Activated CD8-positive, alpha-beta memory T cell treated with anti-CD3 and anti-CD28 coated beads for 36 hours (primary cell): ENCODE data around the gene HYAL3. TPM values are rescaled to one million over a fixed set of nuclear protein-coding genes. Genes with fewer than 3 reads are reported as not detected.

Experiments
- CTCF ChIA-PET: fragments of 350-600 bp; sonication (Branson Sonifier 250); formaldehyde crosslinking; loops from one replicate; lab custom pipeline; 2021; ENCODE audit warnings: antibody characterized with exemption; lab: Charles Lee
- POLR2A ChIA-PET: fragments of 350-600 bp; sonication (Branson Sonifier 250); formaldehyde crosslinking; loops from one replicate; lab custom pipeline; 2021; ENCODE audit warnings: antibody characterized with exemption; lab: Charles Lee
- total RNA-seq, 2 experiments: library from RNA; stranded (reverse); gene quantifications; one replicate each; pipeline ENCODE4 v1.2.3, GENCODE V29; 2021

The HYAL3 gene
- total RNA-seq, 2 experiments from 2014 or later, result 8.5 to 9.4 TPM

DNA sequence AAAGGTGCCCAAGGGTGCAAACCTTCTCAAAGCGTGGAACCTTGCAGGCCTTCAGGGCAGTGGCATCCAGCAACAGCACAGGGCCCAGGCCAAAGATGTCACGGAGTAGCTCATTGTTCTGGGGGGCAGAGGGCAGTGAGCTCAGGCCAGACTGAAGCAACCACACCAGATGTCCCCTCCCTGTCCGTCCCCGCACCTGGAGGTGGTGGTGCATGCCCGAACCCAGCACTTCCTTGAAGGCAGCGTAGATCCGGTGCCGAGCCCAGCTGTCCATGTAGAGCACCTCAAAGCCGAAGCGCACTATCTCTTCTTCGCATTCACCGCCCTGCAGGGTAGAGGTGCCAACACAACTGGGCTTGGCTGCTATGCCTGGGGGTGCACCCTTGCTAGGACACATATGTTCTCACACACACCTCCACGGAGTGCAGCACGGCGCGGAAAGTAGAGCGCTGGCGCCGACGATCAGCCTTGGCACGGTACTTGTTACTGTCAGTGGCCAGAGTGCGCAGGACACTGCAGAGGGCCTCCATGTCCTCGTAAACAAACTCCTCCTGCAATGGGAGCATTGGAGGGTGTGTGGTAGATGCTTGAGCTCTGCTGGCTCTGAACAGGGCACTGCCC lies 10.7 kb downstream of the HYAL3 start:
- CTCF ChIA-PET, result interaction anchor here (0.7 to 1.7 kb wide), 5 partner anchors 9 to 62 kb away, joined by 3 to 5 read pairs (median 3); partner anchors contain the start of gene LSMEM2

DNA sequence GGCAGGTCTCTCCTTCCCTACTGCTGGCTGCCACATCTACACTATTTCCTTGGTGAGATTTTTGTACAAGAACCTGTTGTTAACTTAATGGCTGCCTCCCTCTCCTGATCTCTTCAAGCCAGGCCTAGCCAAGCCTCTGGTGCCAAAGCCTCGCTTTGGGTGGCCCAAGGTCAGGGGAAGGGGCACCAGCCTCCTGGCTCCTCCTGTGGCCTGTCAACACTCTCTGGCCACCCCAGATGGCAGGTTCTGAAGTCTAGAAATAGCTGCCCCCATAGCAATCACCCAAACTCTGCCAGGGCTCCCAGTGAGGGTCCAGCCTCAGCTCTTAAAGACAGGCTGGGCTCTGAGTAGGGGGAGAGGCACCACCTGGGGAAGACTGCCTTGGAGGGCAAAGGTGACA lies 11.9 kb downstream of the HYAL3 start:
- CTCF ChIA-PET, result interaction anchor here (1.6 kb wide), 1 partner anchor 13 kb away, joined by 5 read pairs; no protein-coding TSS in a partner anchor
- POLR2A ChIA-PET, result no interaction called here

More for the DNA sequence above, 10.7 kb downstream of the HYAL3 start:
- POLR2A ChIA-PET, result interaction anchor here (0.6 to 1.5 kb wide), 2 partner anchors 8 to 10 kb away, joined by 3 to 4 read pairs; partner anchors contain the start of genes HYAL3 and NAA80

DNA sequence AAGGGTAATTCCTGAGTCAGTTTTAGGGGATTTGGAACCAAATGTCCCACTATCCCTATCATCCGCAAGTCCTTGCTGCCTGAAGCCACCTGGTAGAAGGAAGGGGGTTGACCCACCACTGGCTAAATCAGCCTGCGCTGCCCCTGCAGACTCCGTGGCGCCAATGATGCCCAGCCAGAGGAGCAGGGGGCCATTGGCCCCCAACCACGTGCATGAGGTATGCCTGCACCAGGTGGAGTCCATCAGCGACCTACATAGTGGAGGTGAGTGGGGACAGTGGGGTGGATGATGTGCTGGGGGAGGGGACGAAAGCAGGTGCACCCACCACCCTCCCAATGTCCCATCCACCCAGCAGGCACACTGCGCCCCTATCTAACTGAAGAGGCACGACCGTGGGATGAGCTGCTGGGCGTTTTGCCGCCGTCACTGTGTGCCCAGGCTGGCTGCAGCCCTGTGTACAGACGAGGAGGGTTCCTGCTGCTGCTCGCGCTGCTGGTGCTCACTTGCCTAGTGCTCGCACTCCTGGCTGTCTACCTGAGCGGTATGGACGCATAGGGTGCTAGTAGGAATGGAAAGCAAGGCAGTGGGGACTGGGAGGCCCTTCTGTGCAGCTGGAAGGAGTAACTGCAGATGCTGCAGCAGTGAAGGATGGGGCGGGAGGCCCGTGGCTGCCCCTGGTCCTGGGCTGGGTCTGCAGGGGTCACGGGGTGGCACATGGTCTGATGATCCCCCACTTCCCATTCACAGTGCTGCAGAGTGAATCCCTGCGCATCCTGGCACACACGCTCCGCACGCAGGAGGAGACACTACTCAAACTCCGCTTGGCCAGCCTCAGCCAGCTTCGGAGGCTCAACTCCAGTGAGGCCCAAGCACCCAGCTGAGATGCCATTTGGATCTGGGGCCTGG lies 12.6 kb downstream of the HYAL3 start:
- ChIA-PET CTCF (interaction anchor here (1.6 kb wide), 1 partner anchor 12 kb away, joined by 5 read pairs; no protein-coding TSS in a partner anchor), POLR2A (no interaction called here)

DNA sequence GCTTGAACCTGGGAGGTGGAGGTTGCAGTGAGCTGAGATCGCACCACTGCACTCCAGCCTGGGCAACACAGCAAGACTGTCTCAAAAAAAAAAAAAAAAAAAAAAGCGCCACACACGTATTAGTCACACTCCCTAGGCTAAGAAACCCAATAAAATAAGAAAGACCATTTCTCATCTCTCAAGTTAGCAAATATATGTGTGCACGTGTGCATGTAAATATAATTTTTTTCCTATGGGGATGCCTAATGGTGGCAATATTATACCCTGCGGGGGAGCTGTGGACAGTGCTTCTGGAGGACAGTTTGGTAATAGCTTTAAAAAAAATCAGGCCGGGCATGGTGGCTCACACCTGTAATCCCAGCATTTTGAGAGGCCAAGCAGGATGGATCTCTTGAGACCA lies 15.1 kb downstream of the HYAL3 start:
- POLR2A ChIA-PET, result interaction anchor here (1.1 kb wide), 1 partner anchor 17 kb away, joined by 3 read pairs; no protein-coding TSS in a partner anchor
- CTCF ChIA-PET, result interaction anchor here (1.0 to 1.9 kb wide), 3 partner anchors 8 to 90 kb away, joined by 3 to 8 read pairs (median 6); no protein-coding TSS in a partner anchor

DNA sequence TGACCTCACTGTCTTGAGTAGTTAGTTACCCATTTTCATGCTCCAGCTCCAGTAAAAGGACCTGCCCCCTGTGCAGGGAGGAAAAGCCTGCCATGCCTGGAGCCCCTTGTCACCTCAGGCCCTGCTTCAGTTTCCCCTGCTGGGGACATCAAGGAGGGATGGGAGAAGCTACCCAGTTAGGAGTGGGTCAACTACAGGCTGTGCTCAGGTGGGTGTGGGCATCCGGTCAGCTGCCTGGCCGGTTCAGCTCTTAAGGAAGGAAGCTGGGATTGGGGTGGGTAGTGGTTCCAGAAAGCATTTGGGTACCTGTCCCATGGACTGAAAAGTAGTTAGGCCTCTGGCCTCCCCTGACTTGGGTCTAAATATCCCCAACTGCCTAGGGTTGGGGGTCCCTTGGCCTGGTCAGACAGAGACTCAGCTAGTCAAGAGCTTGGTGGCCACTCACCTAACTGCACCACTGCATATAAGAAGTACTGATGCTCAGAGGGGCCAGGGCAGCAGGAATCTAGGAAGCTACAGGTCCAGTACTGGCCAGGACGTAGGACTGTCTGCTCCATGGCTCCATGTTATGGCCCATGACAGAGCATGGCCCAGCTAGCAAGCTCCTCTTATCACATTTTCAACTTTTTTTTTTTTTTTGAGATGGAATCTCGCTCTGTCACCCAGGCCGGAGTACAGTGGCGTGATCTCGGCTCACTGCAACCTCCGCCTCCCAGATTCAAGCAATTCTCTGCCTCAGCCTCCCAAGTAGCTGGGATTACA lies 19.8 kb downstream of the HYAL3 start:
- POLR2A ChIA-PET, result interaction anchor here (0.5 to 1.5 kb wide), 6 partner anchors 13 to 601 kb away, joined by 3 to 6 read pairs (median 4); partner anchors contain the start of gene IFRD2
- CTCF ChIA-PET, result interaction anchor here (1.1 to 1.5 kb wide), 3 partner anchors 9 to 87 kb away, joined by 3 to 6 read pairs (median 3); no protein-coding TSS in a partner anchor

DNA sequence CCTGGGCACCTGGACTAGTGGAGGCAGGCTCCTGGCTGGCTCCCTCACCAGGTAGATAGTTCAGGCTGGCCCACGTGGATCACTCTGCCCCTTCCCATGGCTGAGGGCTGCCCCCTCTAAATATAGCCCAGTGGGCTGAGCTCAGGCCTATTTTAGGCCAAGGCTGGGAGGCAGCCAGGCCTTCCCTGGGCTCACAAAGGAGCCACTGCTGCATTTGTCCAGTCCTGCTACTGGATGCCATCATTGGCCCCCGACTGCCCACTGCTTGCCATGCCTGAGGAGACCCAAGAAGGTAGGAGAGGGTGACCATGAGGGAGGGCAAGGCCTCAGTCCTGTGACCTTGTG lies 20.4 kb downstream of the HYAL3 start, which contains the start of gene LSMEM2:
Gene LSMEM2, plus strand, starts transcription at position 208 of the 345 bp plus-strand sequence. Its CDS starts 27 bp downstream, at position 235.
- CTCF ChIA-PET, result interaction anchor here (1.1 to 2.1 kb wide), 4 partner anchors 9 to 87 kb away, joined by 3 to 7 read pairs (median 4); no protein-coding TSS in a partner anchor
- POLR2A ChIA-PET, result interaction anchor here (0.5 to 1.5 kb wide), 3 partner anchors 13 to 44 kb away, joined by 3 to 6 read pairs (median 4); partner anchors contain the start of genes GNAI2 and IFRD2

DNA sequence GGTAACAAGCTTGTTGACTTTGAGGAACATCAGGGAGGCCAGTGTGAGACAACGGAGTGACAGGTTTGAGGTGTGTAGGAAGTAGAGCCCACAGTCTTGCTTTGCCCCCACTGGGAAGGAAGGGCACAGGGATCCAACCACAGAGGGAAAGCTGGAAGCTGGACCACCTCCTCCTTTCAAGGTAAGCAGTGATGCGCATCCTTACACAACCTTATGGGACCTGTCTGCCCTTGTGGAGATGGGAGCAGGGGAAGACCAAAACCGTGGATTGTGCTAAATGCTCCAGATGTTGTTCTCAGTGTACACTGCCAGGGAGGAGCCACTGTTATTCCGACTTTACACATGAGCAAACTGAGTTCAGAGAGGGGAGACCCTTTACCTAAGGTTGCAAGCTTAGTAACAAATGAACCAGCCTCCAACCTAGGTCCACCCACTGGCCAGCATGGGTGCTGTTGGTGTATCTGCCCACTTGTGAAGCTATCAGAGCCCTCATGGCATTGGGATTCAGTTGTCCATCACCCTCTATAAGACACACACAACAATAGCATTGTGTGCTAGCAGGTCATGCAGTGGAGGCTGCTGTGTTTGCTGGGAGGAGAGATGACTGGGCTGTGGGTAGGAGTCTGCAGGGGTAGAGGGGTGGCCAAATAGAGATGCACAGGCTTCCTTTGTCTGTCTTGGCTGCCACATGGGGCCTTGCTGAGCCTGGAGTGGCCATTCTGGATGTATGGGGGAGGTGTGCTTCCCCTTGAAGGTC lies 20.9 kb downstream of the HYAL3 start:
- ChIA-PET CTCF (interaction anchor here (0.6 to 2.1 kb wide), 5 partner anchors 10 to 86 kb away, joined by 3 to 7 read pairs (median 3); no protein-coding TSS in a partner anchor), POLR2A (interaction anchor here (0.9 to 1.5 kb wide), 2 partner anchors 14 to 42 kb away, joined by 3 to 4 read pairs; partner anchors contain the start of genes GNAI2 and IFRD2)

DNA sequence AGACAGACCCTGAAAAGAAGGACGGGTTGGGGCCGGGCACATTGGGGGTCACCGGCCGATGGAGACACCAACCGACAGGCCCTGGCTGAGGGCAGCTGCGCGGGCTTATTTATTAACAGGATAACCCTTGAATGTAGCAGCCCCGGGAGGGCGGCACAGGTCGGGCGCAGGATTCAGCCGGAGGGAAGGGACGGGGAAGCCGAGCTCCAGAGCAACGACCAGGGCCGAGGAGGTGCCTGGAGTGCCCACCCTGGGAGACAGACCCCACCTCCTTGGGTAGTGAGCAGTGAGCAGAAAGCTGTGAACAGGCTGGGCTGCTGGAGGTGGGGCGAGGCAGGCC lies 22.5 kb downstream of the HYAL3 start:
- ChIA-PET POLR2A (interaction anchor here (0.6 kb wide), 1 partner anchor 25 kb away, joined by 5 read pairs; no protein-coding TSS in a partner anchor), CTCF (interaction anchor here (0.7 to 3.4 kb wide), 5 partner anchors 30 to 86 kb away, joined by 3 to 13 read pairs (median 4); partner anchors contain the start of gene GNAT1)

DNA sequence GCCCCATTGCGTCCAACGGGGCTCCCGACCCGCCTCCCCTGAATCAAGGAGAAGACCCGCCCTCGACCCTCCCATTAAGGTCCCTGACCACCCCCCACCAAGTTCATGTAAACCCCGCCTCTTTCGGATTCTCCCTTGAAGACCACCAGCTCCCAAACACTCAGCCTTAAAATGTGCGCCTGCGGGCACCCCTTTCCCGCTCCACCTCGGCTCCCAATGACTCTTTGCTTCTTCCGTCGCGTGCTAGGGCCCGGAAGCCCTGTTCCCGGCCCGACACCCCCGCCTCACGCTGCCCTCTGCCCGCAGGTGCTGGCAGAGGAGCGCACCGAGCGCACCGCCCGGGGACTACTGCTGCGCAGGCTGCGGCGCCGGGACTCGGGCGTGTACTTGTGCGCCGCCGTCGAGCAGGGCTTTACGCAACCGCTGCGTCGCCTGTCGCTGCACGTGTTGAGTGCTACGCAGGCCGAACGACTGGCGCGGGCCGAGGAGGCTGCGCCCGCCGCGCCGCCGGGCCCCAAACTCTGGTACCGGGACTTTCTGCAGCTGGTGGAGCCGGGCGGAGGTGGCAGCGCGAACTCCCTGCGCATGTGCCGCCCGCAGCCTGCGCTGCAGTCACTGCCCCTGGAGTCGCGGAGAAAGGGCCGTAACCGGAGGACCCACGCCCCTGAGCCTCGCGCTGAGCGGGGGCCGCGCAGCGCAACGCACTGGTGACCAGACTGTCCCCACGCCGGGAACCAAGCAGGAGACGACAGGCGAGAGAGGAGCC lies 23.0 kb downstream of the HYAL3 start:
- CTCF ChIA-PET, result interaction anchor here (0.6 to 6.6 kb wide), 9 partner anchors 8 to 85 kb away, joined by 3 to 53 read pairs (median 5); partner anchors contain the start of genes GNAI2, GNAT1 and IFRD2
- POLR2A ChIA-PET, result interaction anchor here (1.2 kb wide), 1 partner anchor 30 kb away, joined by 3 read pairs; no protein-coding TSS in a partner anchor

DNA sequence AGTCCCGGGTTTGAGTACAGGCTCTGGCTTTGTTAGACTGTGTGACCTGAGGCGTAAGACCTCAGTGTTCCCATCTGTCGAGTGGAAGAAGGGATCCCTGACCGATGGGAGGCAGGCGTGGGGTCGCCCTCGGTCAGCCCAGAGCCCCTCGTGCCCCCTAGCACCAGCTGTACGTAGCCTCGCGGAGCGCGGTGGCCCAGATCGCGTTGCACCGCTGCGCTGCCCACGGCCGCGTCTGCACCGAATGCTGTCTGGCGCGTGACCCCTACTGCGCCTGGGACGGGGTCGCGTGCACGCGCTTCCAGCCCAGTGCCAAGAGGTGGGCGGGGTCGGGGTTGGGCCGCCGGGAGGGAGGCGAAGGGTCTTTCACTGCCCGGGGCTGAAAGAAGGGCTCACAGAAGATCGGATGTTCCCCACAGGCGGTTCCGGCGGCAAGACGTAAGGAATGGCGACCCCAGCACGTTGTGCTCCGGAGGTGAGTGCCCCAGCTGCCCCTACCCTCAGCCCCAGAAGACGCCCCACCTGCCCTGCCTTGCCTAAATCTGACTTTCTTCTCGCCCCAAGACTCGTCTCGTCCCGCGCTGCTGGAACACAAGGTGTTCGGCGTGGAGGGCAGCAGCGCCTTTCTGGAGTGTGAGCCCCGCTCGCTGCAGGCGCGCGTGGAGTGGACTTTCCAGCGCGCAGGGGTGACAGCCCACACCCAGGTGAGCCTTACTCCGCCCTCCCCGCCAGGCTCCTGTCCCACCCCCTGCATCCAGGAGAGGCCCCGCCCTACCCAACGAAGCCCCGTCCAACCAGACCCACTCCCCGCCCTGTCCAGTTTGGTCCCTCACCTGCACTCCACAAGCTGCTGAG lies 23.8 kb downstream of the HYAL3 start:
- CTCF ChIA-PET, result interaction anchor here (0.7 to 6.6 kb wide), 15 partner anchors 8 to 81 kb away, joined by 3 to 53 read pairs (median 5); partner anchors contain the start of genes GNAI2, IFRD2 and TUSC2
- POLR2A ChIA-PET, result interaction anchor here (0.7 to 1.2 kb wide), 2 partner anchors 29 kb away, joined by 3 read pairs; no protein-coding TSS in a partner anchor

DNA sequence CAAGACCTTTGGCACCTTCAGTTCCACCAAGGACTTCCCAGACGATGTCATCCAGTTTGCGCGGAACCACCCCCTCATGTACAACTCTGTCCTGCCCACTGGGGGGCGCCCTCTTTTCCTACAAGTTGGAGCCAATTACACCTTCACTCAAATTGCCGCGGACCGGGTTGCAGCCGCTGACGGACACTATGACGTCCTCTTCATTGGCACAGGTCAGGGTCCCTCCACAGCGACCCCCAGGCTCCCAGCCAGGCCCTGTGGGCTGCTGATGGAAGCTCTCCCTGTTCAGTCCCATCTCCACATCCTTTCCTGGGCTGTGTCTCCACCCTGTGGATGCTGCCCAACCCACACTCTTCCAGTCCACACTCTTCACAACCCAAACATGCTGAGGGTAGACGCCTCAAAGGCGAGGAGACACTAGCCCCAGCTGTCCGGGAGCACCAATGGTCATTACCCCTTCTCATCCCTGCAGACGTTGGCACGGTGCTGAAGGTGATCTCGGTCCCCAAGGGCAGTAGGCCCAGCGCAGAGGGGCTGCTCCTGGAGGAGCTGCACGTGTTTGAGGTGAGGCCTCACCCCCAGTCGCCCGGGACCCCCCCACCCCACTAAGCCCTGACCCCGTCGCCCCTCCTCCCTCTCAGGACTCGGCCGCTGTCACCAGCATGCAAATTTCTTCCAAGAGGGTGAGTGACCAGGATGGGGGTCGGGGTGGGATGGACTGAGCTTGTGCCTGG lies 24.7 kb downstream of the HYAL3 start:
- POLR2A ChIA-PET, result interaction anchor here (0.7 kb wide), 1 partner anchor 28 kb away, joined by 3 read pairs; no protein-coding TSS in a partner anchor
- CTCF ChIA-PET, result interaction anchor here (0.7 to 6.6 kb wide), 15 partner anchors 9 to 80 kb away, joined by 3 to 53 read pairs (median 5); partner anchors contain the start of genes HYAL3, IFRD2, NAA80 and TUSC2

DNA sequence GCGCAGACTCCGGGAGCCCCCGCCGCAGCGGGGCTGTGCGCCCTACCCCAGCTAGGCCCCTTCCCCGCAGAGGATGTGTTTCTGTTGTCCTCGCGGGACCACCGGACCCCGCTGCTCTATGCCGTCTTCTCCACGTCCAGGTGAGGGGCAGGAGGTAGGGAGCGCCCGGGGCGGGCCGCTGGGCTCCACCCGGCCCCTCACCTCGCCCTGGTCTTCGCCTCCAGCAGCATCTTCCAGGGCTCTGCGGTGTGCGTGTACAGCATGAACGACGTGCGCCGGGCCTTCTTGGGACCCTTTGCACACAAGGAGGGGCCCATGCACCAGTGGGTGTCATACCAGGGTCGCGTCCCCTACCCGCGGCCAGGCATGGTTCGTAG lies 25.5 kb downstream of the HYAL3 start:
- ChIA-PET CTCF (interaction anchor here (0.7 to 6.6 kb wide), 8 partner anchors 9 to 92 kb away, joined by 3 to 53 read pairs (median 9); partner anchors contain the start of genes HYAL3, NAA80 and TUSC2), POLR2A (interaction anchor here (0.7 kb wide), 1 partner anchor 14 kb away, joined by 11 read pairs; no protein-coding TSS in a partner anchor)

DNA sequence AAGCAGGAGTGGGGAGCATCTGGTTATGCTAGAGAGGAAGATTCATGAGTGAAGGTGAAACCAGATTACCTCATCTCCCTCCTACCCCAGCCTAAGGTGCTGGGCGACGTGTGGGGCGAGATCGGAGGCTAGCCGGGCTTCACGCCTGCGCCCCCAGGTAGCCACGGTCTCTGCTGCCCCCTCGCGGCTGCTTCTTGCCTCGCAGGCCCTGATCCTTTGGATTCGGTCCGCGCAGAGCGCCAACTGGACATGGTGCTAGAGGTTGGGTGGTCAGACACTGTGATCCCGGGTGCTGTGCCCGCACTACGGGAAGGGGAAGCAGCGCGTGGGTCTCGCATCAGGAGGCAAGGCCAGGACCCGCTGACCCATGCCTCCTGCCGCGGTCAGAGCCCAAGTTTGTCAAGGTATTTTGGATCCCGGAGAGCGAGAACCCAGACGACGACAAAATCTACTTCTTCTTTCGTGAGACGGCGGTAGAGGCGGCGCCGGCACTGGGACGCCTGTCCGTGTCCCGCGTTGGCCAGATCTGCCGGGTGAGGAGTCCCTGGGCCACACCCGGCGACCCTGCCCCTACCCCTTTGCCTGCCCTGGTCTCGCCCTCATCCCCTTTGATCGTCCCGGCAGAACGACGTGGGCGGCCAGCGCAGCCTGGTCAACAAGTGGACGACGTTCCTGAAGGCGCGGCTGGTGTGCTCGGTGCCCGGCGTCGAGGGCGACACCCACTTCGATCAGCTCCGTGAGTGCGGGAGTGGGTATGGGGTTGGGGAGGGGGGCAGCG lies 26.1 kb downstream of the HYAL3 start:
- CTCF ChIA-PET, result interaction anchor here (0.7 to 6.6 kb wide), 12 partner anchors 8 to 91 kb away, joined by 3 to 53 read pairs (median 6); partner anchors contain the start of genes HYAL3, IFRD2, NAA80 and TUSC2

More for the DNA sequence above, 26.1 kb downstream of the HYAL3 start:
- POLR2A ChIA-PET, result interaction anchor here (0.7 kb wide), 1 partner anchor 14 kb away, joined by 11 read pairs; no protein-coding TSS in a partner anchor
